GM21447 (cell line): ENCODE measurements around the gene TEX14.
A peak's percentile ranks its signal among the peaks of the same experiment; 100 is the strongest.

Experiments
- ATAC-seq: cut with Tn5 transposase; IDR thresholded peaks from one replicate; pipeline ENCODE4 v1.9.1; 2021; ENCODE audit not compliant: unreplicated experiment

Gene TEX14, protein sequence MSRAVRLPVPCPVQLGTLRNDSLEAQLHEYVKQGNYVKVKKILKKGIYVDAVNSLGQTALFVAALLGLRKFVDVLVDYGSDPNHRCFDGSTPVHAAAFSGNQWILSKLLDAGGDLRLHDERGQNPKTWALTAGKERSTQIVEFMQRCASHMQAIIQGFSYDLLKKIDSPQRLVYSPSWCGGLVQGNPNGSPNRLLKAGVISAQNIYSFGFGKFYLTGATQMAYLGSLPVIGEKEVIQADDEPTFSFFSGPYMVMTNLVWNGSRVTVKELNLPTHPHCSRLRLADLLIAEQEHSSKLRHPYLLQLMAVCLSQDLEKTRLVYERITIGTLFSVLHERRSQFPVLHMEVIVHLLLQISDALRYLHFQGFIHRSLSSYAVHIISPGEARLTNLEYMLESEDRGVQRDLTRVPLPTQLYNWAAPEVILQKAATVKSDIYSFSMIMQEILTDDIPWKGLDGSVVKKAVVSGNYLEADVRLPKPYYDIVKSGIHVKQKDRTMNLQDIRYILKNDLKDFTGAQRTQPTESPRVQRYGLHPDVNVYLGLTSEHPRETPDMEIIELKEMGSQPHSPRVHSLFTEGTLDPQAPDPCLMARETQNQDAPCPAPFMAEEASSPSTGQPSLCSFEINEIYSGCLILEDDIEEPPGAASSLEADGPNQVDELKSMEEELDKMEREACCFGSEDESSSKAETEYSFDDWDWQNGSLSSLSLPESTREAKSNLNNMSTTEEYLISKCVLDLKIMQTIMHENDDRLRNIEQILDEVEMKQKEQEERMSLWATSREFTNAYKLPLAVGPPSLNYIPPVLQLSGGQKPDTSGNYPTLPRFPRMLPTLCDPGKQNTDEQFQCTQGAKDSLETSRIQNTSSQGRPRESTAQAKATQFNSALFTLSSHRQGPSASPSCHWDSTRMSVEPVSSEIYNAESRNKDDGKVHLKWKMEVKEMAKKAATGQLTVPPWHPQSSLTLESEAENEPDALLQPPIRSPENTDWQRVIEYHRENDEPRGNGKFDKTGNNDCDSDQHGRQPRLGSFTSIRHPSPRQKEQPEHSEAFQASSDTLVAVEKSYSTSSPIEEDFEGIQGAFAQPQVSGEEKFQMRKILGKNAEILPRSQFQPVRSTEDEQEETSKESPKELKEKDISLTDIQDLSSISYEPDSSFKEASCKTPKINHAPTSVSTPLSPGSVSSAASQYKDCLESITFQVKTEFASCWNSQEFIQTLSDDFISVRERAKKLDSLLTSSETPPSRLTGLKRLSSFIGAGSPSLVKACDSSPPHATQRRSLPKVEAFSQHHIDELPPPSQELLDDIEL (N-terminal part only)

GRCh38 chr17:58691701-58692238 lies at the start of gene TEX14:
Gene TEX14 (minus strand): TSS chr17:58692045. CDS start chr17:58652001, 40,044 bp downstream.
- no peak for ATAC-seq

GRCh38 chr17:58741121-58741625 lies 49.3 kb upstream of the TEX14 start:
- ATAC-seq, result no peak

- no peak for ATAC-seq
Measured at GRCh38 chr17:58734811-58735210, 43.0 kb upstream of the TEX14 start.

- ATAC-seq, result no peak
Measured at GRCh38 chr17:58734040-58734439, 42.2 kb upstream of the TEX14 start.

- no peak for ATAC-seq
Measured at GRCh38 chr17:58730937-58731336, 39.1 kb upstream of the TEX14 start.

- no peak for ATAC-seq
Measured at GRCh38 chr17:58728798-58729197, 37.0 kb upstream of the TEX14 start.

DNA sequence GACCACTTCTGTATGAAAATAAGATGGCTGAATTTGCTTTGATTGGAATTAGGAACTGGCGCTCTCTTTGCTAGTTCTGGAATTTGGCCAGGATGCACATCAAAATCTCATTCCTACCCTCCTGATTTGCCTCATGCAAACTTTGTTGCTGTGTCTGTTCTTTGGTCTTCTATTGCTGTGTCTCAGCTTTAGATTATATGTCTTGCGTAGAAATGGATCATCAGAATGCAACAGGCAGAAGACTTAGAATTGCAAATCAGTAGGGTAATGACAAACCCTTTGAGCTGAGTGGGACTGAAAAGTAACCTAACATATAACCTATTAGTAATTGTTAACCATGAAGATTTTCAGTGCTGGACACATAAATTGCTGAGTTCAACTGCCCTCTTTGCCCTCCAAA lies 30.9 kb upstream of the TEX14 start:
- ATAC-seq, result no peak

DNA sequence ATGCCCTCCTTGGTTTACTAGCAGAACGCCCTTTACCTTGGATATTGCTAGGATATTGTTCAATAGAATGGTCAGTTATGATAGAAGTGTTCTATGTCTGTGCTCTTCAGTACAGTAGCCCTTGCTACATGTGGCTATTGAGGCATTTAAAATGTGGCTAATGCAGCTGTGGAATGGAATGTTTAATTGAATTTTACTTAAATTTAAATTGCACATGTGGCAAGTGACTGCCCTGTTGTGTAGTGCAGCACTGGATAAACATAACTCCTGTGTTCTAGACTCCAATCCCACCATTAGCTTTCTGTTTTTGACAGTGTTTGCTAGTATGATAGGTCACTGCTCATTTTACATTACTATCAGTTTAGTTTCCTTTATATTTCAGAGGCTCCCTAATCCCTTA lies 30.4 kb upstream of the TEX14 start:
- no peak for ATAC-seq

- no peak for ATAC-seq
Measured at GRCh38 chr17:58710948-58711552, 19.2 kb upstream of the TEX14 start.

GRCh38 chr17:58706351-58707140 lies 14.7 kb upstream of the TEX14 start:
- ATAC-seq, result no peak

GRCh38 chr17:58703916-58704286 lies 12.1 kb upstream of the TEX14 start:
- no peak for ATAC-seq

DNA sequence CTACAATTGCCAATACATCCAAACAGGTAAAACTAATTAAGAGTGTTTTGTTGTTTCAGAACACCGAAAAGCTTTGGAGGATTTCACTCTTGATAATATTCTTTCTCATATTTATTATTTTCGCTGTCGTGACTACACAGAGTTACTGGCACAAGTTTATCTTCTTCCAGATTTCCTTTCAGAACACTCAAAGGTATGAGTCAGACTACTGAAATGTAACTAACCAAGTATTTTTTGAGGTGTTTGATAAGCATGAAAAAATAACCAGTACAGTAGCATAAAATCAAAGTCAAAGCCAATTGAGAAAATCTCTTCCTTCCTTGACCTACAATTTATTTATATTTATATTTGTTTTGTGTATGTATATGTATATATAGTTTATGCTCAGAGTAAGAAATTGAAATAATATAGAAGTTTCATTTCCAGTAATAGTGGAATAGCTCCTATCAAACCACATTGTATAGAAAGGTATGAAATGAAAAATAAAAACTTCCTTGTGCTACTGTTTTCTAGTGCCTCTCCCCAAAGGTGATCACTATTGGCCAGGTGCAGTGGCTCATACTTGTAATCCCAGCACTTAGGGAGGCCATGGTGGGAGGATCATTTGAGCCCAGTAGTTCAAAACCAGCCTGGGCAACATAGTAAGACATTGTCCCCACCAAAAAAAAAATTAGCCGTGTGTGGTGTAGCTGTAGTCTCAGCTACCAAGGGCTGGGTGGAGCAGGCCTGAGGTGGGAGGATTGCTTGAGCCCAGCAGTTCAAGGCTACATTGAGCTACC lies 11.5 kb upstream of the TEX14 start:
- ATAC-seq, result no peak

DNA sequence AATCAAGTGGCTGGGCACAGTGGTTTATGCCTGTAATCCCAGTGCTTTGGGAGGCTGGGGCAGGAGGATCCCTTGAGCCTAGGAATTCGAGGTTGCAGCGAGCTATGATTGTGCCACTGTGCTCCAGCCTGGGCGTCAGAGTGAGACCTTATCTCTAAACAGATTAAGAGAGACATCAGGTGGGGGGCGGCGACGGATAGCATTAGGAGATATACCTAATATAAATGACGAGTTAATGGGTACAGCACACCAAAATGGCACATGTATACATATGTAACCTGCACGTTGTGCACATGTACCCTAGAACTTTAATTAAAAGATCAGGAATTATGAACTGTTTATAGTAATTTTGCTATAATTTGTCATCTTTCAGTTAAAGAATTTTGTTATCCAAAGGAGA lies 10.9 kb upstream of the TEX14 start:
- no peak for ATAC-seq

DNA sequence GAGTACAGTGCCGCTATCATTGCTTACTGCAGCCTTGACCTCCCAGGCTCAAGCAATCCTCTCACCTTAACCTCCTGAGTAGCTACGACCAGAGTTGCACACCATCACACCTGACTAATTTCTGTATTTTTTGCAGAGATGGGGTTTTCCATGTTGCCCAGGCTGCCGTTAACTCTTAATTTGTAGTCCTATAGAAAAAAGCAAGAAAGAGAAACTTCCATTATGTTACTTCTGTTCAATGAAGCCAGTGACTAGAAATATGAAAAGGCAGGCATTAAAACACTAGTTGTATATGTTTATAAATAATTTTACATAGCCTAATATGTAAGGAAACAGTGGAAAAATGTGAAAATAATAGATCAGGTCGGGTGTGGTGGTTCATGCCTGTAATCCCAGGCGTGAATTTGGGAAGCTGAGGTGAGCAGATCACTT lies 10.2 kb upstream of the TEX14 start:
- peak; percentile 59 for ATAC-seq

DNA sequence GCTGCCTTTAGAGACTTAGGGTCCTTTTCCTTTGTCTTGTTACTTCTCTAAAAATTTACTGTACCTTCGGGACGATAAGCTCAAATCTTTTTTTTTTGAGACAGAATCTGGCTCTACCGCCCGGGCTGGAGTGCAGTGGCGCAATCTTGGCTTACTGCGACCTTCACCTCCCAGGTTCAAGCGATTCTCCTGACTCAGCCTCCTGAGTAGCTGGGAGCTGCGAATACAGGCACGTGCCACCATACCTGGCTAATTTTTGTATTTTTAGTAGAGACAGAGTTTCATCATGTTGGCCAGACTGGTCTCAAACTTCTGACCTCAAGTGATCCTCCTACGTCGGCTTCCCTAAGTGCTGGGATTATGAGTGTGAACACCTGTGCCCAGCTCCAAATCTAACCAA lies 7.9 kb upstream of the TEX14 start:
- ATAC-seq, result no peak

GRCh38 chr17:58694826-58695225 lies 3.0 kb upstream of the TEX14 start:
- ATAC-seq, result no peak

DNA sequence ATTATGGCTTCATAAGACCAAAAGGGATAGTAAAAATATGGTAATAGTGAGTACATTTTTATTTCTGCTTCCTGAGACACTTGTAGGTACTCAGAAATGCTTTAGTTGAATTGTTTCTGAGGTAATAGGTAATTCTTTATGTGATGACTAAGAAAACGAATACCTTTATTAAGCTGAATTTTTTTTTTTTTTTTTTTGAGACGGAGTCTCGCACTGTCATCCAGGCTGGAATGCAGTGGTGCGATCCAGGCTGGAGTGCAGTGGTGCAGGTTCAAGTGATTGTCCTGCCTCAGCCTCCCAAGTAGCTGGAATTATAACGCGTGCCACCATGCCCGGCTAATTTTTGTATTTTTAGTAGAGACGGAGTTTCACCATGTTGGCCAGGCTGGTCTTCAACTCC lies 2.5 kb upstream of the TEX14 start:
- ATAC-seq, result no peak

GRCh38 chr17:58693751-58694150 lies 1.9 kb upstream of the TEX14 start:
- no peak for ATAC-seq

GRCh38 chr17:58693208-58693607 lies 1.4 kb upstream of the TEX14 start:
- ATAC-seq, result no peak
